ENCODE measurements around the gene PRRX1. TPM values are rescaled to one million over a fixed set of nuclear protein-coding genes. Genes with fewer than 3 reads are reported as not detected.

PRRX1 gene
- total RNA-seq, 5 donors from 2014 or later (not counting 1 experiment from before 2014, with no cell fraction given), result 0.07 to 0.50 (median 0.41) TPM; not detected in 2

Other genes starting within 250 kb of the PRRX1 start
- 10 to 100 TPM; 14.9 to 21.8 (median 17.2) TPM for gene GORAB, start 132.0 kb upstream of the PRRX1 start, total RNA-seq